VCaP (cell line): ENCODE results near the gene MYPOP.
"Not testable (repeated sequence)": the region's sequence is repeated elsewhere in the genome, so short reads cannot be mapped to it uniquely, and the experiment has no call there.

Experiments used
- H3K27ac ChIP-seq: fragments of 450-650 bp; 2 replicates; pipeline ENCODE4 v1.5.1; 2017
- TF ChIP-seq, protein P1 (sequence below): fragments of 450-650 bp; conservative IDR thresholded peaks from 2 replicates; pipeline ENCODE4 v1.5.1; 2017; ENCODE audit warnings: mild to moderate bottlenecking, moderate library complexity

Gene MYPOP

DNA sequence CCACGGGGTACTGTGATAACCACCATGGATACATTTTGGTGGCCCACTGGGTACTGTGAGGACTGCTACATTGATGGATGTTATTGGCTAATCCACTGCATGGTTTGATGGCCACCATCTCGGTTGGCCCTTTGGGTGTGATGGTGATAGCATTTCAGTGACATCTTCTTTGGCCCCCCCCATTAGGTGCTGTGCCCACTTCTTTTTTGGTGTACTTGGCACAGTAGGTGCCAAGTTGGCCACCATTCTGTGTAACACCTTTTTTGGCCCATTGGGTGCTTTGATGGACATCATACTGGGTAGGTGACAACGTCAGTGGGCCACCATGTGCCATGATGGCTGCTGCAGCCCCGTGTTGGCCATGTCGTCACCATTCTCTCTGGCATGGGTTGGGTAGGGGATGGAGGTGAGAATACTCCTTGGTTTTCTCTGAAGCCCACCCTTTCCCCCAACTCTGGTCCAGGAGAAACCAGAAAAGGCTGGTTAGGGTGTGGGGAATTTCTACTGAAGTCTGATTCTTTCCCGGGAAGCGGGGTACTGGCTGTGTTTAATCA, 29.1 kb downstream of the MYPOP start:
- H3K27ac ChIP-seq, result no peak overlapping the region
- TF ChIP-seq, protein P1, sequence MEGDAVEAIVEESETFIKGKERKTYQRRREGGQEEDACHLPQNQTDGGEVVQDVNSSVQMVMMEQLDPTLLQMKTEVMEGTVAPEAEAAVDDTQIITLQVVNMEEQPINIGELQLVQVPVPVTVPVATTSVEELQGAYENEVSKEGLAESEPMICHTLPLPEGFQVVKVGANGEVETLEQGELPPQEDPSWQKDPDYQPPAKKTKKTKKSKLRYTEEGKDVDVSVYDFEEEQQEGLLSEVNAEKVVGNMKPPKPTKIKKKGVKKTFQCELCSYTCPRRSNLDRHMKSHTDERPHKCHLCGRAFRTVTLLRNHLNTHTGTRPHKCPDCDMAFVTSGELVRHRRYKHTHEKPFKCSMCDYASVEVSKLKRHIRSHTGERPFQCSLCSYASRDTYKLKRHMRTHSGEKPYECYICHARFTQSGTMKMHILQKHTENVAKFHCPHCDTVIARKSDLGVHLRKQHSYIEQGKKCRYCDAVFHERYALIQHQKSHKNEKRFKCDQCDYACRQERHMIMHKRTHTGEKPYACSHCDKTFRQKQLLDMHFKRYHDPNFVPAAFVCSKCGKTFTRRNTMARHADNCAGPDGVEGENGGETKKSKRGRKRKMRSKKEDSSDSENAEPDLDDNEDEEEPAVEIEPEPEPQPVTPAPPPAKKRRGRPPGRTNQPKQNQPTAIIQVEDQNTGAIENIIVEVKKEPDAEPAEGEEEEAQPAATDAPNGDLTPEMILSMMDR, result no peak

DNA sequence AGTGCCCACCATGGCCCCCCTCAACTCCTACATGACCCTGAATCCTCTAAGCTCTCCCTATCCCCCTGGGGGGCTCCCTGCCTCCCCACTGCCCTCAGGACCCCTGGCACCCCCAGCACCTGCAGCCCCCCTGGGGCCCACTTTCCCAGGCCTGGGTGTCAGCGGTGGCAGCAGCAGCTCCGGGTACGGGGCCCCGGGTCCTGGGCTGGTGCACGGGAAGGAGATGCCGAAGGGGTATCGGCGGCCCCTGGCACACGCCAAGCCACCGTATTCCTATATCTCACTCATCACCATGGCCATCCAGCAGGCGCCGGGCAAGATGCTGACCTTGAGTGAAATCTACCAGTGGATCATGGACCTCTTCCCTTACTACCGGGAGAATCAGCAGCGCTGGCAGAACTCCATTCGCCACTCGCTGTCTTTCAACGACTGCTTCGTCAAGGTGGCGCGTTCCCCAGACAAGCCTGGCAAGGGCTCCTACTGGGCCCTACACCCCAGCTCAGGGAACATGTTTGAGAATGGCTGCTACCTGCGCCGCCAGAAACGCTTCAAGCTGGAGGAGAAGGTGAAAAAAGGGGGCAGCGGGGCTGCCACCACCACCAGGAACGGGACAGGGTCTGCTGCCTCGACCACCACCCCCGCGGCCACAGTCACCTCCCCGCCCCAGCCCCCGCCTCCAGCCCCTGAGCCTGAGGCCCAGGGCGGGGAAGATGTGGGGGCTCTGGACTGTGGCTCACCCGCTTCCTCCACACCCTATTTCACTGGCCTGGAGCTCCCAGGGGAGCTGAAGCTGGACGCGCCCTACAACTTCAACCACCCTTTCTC, 30.1 kb downstream of the MYPOP start:
- no peak overlapping the region for H3K27ac ChIP-seq
- TF ChIP-seq, protein P1, result no peak

DNA sequence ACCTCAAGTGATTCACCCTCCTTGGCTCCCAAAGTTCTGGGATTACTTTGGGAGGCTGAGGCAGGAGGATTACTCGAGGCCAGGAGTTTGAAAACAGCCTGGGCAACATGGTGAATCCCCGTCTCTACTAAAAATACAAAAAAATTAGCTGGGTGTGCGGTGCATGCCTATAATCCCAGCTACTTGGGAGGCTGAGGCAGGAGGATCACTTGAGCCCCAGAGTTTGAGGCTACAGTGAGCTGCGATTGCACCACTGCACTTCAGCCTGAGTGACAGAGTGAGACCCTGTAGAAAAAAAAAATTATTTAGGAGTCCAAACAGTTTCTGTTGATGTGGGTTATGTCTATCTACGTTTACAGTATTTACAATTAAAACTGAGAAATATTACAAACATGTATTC, 31.6 kb downstream of the MYPOP start:
- TF ChIP-seq, protein P1, result no peak
- no peak overlapping the region for H3K27ac ChIP-seq

DNA sequence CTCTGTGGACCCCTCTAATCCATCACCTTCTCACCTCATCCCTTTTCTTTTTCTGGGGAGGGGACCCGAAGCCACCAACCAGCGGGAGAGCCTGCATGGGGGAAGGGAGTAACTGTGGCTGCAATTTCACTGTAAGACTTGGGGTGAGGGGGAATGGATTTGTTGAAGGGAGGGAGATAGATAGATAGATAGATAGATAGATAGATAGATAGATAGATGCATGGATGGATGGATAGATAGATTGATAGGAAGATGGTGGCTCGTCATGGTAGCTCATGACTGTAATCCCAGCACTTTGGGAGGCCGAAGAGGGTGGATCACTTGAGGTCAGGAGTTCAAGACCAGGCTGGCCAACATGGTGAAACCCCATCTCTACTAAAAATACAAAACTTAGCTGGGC, 35.2 kb downstream of the MYPOP start:
- H3K27ac ChIP-seq, result not testable (repeated sequence)

DNA sequence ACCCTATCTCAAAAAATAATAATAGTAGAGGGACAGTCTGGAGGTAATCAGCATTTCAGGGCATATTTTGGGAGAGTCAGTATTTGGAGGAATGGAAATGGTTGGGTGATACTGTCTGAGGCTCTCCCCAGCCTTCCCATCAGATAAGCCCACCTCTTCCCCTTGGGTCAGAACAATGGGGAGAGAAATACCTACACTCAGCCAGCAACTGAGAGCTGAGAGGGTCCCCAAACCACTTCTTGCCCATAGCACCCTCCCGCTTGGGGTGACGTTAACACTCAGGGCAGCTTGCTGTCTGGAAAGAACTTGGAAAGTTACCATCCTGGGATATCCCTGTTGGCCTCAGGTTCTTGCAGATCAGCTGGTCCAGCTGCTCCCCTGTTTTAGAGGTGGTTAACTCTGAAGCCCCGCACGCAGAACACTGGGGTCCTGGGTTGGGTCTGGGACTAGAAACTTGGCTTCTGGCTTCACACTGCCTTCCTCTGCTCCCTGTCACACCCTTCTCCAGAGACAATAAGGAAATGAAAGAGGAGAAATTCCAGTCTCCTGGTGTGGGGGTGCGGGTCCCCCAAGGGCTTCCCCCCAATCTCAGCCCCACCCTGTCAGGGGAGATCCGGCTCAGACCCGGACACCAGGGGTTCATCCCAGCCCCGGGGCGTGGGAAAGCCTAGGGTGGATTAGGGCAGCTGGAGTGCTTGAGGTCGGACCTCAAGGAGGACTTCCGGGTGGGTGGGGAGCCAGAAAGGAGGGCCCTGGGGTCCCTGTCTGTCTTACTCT, 35.8 kb downstream of the MYPOP start:
- TF ChIP-seq, protein P1, result no peak
- no peak overlapping the region for H3K27ac ChIP-seq

DNA sequence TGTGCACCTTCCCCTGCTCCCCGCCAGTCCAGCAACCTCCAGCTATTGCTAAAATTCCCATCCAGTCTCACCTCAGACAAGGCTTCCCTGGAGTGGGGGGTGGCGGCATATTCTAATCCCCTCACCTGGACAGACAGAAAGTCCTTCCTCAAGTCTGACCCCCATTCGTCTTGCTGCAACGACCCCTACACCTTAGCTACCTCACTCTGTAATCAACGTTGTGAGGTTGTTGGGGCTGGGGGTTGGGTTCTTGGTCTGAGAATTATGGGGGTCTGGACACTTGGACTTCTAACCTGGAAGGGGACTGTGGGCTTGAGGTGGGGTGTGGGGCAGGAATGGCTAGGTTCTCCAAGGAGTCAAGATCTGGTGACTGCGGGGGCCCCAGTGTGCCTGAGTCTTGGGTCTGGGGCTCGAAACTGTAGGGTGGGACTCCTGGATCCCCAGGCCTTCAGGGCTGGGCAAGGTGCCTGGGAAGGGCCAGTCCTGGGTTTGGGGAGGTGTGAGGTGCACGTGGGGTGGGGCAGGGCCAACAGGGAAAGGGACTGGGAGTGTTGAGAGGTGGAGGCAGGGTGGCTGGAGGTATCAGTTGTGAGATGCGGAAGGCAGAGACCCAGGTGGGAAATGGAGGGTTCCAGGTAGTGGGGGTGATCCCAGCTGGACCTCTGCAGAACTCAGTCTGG, 37.0 kb downstream of the MYPOP start:
- H3K27ac ChIP-seq, result no peak overlapping the region
- TF ChIP-seq, protein P1, result no peak

DNA sequence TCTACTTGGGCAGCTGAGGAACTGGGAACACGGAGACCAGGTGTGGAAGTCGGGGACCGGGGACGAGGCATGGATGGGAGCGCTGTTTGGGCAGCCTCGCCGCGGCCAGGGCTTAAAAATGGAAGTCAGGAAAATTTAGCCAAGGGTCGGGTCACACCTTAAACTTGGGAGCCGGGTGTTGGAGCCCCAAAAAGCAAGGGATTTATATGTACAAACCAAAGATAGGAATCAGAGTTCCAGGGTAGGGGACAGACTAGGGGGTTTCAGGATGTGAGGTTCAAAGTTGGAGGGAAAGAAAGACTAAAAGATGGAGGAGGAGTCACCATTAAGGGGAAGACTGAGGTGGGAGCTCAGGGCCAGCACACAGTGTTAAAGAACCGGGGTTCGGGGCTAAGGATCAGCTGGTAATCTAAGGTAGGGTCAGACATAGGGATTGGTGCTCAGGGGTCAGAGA, 37.8 kb downstream of the MYPOP start:
- H3K27ac ChIP-seq, result no peak overlapping the region
- TF ChIP-seq, protein P1, result no peak
